PC-3 (cell line): ENCODE data around the gene PKD1L1. TPM values are rescaled to one million over a fixed set of nuclear protein-coding genes. Genes with fewer than 3 reads are reported as not detected.

Experiments used
- ATAC-seq: fragments of 200-7000 bp; cut with Tn5 transposase; 2 replicates; pipeline ENCODE4 v1.9.1; 2020; ENCODE audit warnings: mild to moderate bottlenecking, moderate library complexity
- BruUV-seq: library from RNA; stranded (reverse); fragments of 400-500 nt; replicated peaks from 2 replicates; lab custom pipeline; 2021; lab: Mats Ljungman, UMichigan
- CTCF ChIA-PET: fragments of 300-600 bp; sonication (Branson Sonifier 250); formaldehyde crosslinking; loops from one replicate; lab custom pipeline; 2022; ENCODE audit warnings: antibody characterized with exemption; lab: Charles Lee
- POLR2A ChIA-PET: fragments of 300-600 bp; sonication (Branson Sonifier 250); formaldehyde crosslinking; loops from one replicate; lab custom pipeline; 2022; ENCODE audit warnings: antibody characterized with exemption; ENCODE audit not compliant: unreplicated experiment; lab: Charles Lee
- DNase-seq: peaks from one replicate; pipeline ENCODE4 v3.0.0-alpha.2; 2015
- H2AFZ ChIP-seq: fragments of 300-600 bp; sonication (generic); 2 replicates; pipeline ENCODE4 v1.6.0; 2016; ENCODE audit warnings: antibody characterized with exemption, low read length
- H3F3A ChIP-seq: fragments of 300-600 bp; sonication (generic); one replicate; pipeline ENCODE4 v1.6.0; 2017; ENCODE audit warnings: antibody characterized with exemption, low read length, control low read depth, mild to moderate bottlenecking; ENCODE audit not compliant: unreplicated experiment
- H3K27ac ChIP-seq: fragments of 300-600 bp; sonication (generic); 2 replicates; pipeline ENCODE4 v1.5.1; 2016; ENCODE audit warnings: mild to moderate bottlenecking, low read length
- H3K27me3 ChIP-seq: fragments of 300-600 bp; sonication (generic); 2 replicates; pipeline ENCODE4 v1.6.1; 2016; ENCODE audit warnings: low read length, mixed read lengths
- H3K36me3 ChIP-seq: fragments of 300-600 bp; sonication (generic); 2 replicates; pipeline ENCODE4 v1.6.1; 2016; ENCODE audit warnings: low read depth, mixed run types, low read length, mixed read lengths
- H3K4me1 ChIP-seq: fragments of 300-600 bp; sonication (generic); 2 replicates; pipeline ENCODE4 v1.5.1; 2016; ENCODE audit warnings: low read length; ENCODE audit not compliant: insufficient read depth
- H3K4me2 ChIP-seq: fragments of 300-600 bp; sonication (generic); 2 replicates; pipeline ENCODE4 v1.6.0; 2016; ENCODE audit warnings: low read length
- H3K4me3 ChIP-seq: fragments of 300-600 bp; sonication (generic); 2 replicates; pipeline ENCODE4 v1.5.1; 2016; ENCODE audit warnings: mild to moderate bottlenecking, low read length, mixed read lengths
- H3K79me2 ChIP-seq: fragments of 300-600 bp; sonication (generic); 2 replicates; pipeline ENCODE4 v1.6.1; 2017; ENCODE audit warnings: low read length, mixed read lengths
- H3K9ac ChIP-seq: fragments of 300-600 bp; sonication (generic); 2 replicates; pipeline ENCODE4 v1.6.0; 2016; ENCODE audit warnings: mild to moderate bottlenecking, low read length
- H3K9me2 ChIP-seq: fragments of 300-600 bp; sonication (generic); replicated peaks from 2 replicates; pipeline ENCODE4 v1.6.1; 2016; ENCODE audit warnings: mixed run types, low read length, mixed read lengths
- H3K9me3 ChIP-seq: fragments of 300-600 bp; sonication (generic); 2 replicates; pipeline ENCODE4 v1.6.1; 2016; ENCODE audit warnings: low read length, mixed read lengths
- H4K20me1 ChIP-seq: fragments of 300-600 bp; sonication (generic); 2 replicates; pipeline ENCODE4 v1.6.1; 2016; ENCODE audit warnings: low read length, mixed read lengths
- EZH2 ChIP-seq: fragments of 300-600 bp; sonication (generic); IDR thresholded peaks from one replicate; pipeline ENCODE4 v1.6.1; 2017; ENCODE audit warnings: antibody characterized with exemption, mild to moderate bottlenecking, low read length; ENCODE audit not compliant: unreplicated experiment
- EZH2phosphoT487 ChIP-seq: fragments of 300-600 bp; sonication (generic); IDR thresholded peaks from 2 replicates; pipeline ENCODE4 v1.6.1; 2018; ENCODE audit warnings: mild to moderate bottlenecking, antibody characterized with exemption, low read length, borderline replicate concordance
- intact Hi-C: fragments of 100-400 bp; cut with micrococcal nuclease; formaldehyde crosslinking; loops from 2 replicates; pipeline ENCODE4 v1.9.0; 2023
- total RNA-seq: library from RNA; depleted of rRNA; stranded (reverse); fragments of >200 nt; gene quantifications from 2 replicates; pipeline ENCODE4 v1.2.3, GENCODE V29; 2014
- TF ChIP-seq, protein P1 (sequence below): fragments of 300-600 bp; sonication (generic); conservative IDR thresholded peaks from 2 replicates; pipeline ENCODE4 v1.5.1; 2017; ENCODE audit warnings: antibody characterized with exemption, low read depth, mild to moderate bottlenecking, low read length

The PKD1L1 gene
- total RNA-seq, 1 experiment from 2014 or later, result 0.04 TPM

DNA sequence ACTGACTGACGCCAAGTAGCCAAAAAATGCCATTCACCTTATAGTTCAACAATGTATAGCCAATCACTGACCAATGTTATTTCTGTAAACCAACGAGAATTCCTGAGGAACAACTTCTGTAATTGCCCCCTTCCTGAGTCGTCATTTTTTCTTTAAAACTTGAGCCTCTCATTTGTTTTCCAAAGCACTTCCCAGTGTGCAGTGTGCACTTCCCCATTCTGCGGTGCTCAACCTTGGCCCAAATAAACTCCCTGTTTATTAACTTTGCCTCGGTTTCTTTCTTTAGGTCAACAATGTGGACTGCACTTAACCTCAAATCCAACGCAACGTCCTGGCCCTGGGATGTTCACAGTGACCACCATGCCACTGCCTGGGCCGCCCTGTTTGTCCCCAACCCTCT, 15.1 kb downstream of the PKD1L1 start:
- TF ChIP-seq EZH2, result no peak
- no peak for TF ChIP-seq EZH2phosphoT487
- TF ChIP-seq, protein P1, sequence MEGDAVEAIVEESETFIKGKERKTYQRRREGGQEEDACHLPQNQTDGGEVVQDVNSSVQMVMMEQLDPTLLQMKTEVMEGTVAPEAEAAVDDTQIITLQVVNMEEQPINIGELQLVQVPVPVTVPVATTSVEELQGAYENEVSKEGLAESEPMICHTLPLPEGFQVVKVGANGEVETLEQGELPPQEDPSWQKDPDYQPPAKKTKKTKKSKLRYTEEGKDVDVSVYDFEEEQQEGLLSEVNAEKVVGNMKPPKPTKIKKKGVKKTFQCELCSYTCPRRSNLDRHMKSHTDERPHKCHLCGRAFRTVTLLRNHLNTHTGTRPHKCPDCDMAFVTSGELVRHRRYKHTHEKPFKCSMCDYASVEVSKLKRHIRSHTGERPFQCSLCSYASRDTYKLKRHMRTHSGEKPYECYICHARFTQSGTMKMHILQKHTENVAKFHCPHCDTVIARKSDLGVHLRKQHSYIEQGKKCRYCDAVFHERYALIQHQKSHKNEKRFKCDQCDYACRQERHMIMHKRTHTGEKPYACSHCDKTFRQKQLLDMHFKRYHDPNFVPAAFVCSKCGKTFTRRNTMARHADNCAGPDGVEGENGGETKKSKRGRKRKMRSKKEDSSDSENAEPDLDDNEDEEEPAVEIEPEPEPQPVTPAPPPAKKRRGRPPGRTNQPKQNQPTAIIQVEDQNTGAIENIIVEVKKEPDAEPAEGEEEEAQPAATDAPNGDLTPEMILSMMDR, result no peak
- DNase-seq (no peak), ATAC-seq (no peak)
- no TSS peak for BruUV-seq
- Histone ChIP-seq H4K20me1 (no peaks in the 10 kb centered on the region), H3K27ac (no peak overlapping the region), H3K4me2 (no peak overlapping the region), H3K9me3 (no peaks in the 10 kb centered on the region), H3K9ac (no peak overlapping the region), H3K9me2 (no peaks in the 10 kb centered on the region), H3K36me3 (no peaks in the 10 kb centered on the region), H3F3A (no peaks in the 10 kb centered on the region), H3K79me2 (no peaks in the 10 kb centered on the region), H2AFZ (no peak overlapping the region), H3K4me1 (no peaks in the 10 kb centered on the region), H3K27me3 (no peaks in the 10 kb centered on the region), H3K4me3 (no peak overlapping the region)
- ChIA-PET POLR2A (no interaction called here), CTCF (no interaction called here)
- intact Hi-C loops, result no loop called here

- ATAC-seq (no peak), DNase-seq (no peak)
- H4K20me1 ChIP-seq, result no peaks in the 10 kb centered on the region
- no peaks in the 10 kb centered on the region for H3K27me3 ChIP-seq
- no peak for TF ChIP-seq EZH2
- TF ChIP-seq EZH2phosphoT487, result no peak
- no peak overlapping the region for H2AFZ ChIP-seq
- BruUV-seq, result no TSS peak
- no peaks in the 10 kb centered on the region for H3K4me1 ChIP-seq
- no peak overlapping the region for H3K27ac ChIP-seq
- CTCF ChIA-PET, result no interaction called here
- H3K36me3 ChIP-seq, result no peaks in the 10 kb centered on the region
- H3K9ac ChIP-seq, result no peak overlapping the region
- no peak overlapping the region for H3K4me2 ChIP-seq
- H3K9me3 ChIP-seq, result no peaks in the 10 kb centered on the region
- POLR2A ChIA-PET, result no interaction called here
- no peaks in the 10 kb centered on the region for H3K9me2 ChIP-seq
- no peaks in the 10 kb centered on the region for H3F3A ChIP-seq
- no peak overlapping the region for H3K4me3 ChIP-seq
- intact Hi-C loops, result no loop called here
- H3K79me2 ChIP-seq, result no peaks in the 10 kb centered on the region
These were observed 15.7 kb downstream of the PKD1L1 start for GRCh38 chr7:47932466-47933037.

DNA sequence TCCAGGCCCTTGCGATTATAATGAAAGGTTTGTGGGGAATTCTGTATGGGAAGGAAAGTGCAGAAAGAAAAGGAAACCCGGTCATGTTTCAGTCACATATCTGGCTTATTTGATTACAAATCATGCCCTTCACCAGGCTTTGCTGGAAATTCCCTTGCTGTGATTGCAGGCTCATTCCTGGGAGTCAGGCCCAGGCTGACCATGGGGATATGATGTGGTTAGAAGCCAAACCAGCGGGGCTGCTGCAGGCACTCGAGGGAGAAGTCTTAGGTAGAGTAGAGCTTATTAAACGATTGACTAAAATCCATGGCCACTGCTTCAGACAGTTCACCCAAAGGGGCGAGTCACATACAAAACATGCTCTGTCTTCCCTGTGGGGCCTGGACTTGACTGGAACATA, 16.2 kb downstream of the PKD1L1 start:
- no peaks in the 10 kb centered on the region for H3K9me2 ChIP-seq
- H3K9ac ChIP-seq, result no peak overlapping the region
- no TSS peak for BruUV-seq
- CTCF ChIA-PET, result no interaction called here
- H2AFZ ChIP-seq, result no peak overlapping the region
- TF ChIP-seq EZH2phosphoT487 (no peak), EZH2 (no peak)
- TF ChIP-seq, protein P1, result no peak
- DNase-seq (no peak), ATAC-seq (no peak)
- no peaks in the 10 kb centered on the region for H3K9me3 ChIP-seq
- no peaks in the 10 kb centered on the region for H3K79me2 ChIP-seq
- no peaks in the 10 kb centered on the region for H3F3A ChIP-seq
- no peaks in the 10 kb centered on the region for H3K27me3 ChIP-seq
- H3K4me2 ChIP-seq, result no peak overlapping the region
- POLR2A ChIA-PET, result no interaction called here
- H4K20me1 ChIP-seq, result no peaks in the 10 kb centered on the region
- H3K36me3 ChIP-seq, result no peaks in the 10 kb centered on the region
- no peak overlapping the region for H3K4me3 ChIP-seq
- no peak overlapping the region for H3K27ac ChIP-seq
- intact Hi-C loops, result no loop called here
- H3K4me1 ChIP-seq, result no peaks in the 10 kb centered on the region
